GM10266 (cell line): ENCODE data around the gene CFLAR.
A peak's percentile ranks its signal among the peaks of the same experiment; 100 is the strongest.
"Not testable (repeated sequence)": the region's sequence is repeated elsewhere in the genome, so short reads cannot be mapped to it uniquely, and the experiment has no call there.

Source experiments
- DNase-seq: peaks from one replicate; pipeline ENCODE4 v3.0.0; 2012; ENCODE audit errors: extremely low spot score
- CTCF ChIP-seq: IDR thresholded peaks from 2 replicates; pipeline ENCODE4 v1.5.1; 2012; ENCODE audit warnings: mild to moderate bottlenecking, low read depth; ENCODE audit not compliant: control insufficient read depth, insufficient read depth; ENCODE audit errors: missing control alignments

CFLAR gene

GRCh38 chr2:201156036-201156435 is 40.1 kb downstream of the CFLAR start:
- no peak for DNase-seq
- no peak for TF ChIP-seq CTCF

- DNase-seq, result no peak
These were observed 40.7 kb downstream of the CFLAR start for GRCh38 chr2:201156640-201157039.

GRCh38 chr2:201157694-201158093 is 41.7 kb downstream of the CFLAR start:
- DNase-seq, result no peak
- no peak for TF ChIP-seq CTCF

More at GRCh38 chr2:201156640-201157039, 40.7 kb downstream of the CFLAR start:
- TF ChIP-seq CTCF, result no peak

GRCh38 chr2:201158111-201158929 is 42.4 kb downstream of the CFLAR start:
- peak; percentile 71 for DNase-seq
- peak; percentile 53 for TF ChIP-seq CTCF

GRCh38 chr2:201164166-201164565 is 48.2 kb downstream of the CFLAR start:
- no peak for DNase-seq
- no peak for TF ChIP-seq CTCF

GRCh38 chr2:201167546-201167945 is 51.6 kb downstream of the CFLAR start:
- no peak for DNase-seq
- TF ChIP-seq CTCF, result no peak

- not testable (repeated sequence) for DNase-seq
These were observed 52.5 kb downstream of the CFLAR start for GRCh38 chr2:201168496-201168895.
